ENCODE measurements around the gene MAGI3.

Gene MAGI3

DNA sequence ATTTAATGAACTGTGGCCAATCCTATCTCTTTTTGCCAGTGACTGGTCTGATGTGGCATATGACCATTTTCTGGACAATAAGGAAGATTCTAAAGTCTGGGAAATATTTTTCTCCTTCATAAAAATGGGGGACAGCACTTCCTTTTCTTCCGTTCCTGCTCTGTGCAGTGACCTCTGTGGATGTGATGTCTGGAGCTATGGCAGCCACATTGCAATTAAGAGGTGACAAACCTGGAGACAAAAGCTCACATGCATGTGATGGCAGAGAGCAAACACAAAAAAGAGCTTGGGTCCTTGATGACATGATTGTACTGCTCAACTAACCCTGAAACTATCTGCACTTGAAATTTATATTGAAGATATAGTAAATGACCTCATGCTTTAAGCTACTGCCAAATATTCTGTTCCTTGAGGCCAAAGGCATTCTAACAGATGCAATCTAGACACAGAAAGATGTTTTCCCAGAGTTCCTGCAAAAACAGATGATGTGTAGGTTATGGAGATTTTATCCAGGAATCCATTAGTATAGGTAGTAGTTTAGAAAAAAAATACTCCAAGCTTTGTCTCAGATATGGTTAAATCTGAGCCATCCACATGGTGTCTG, 2.2 kb upstream of the MAGI3 start:
- no peaks in the 10 kb centered on the region for H3K36me3 ChIP-seq (ENCODE audit: control insufficient read depth in 2 of 2, insufficient read depth in 1 of 2, low read length in 2 of 2)
- ChIA-PET POLR2A (interaction anchor here (1.6 kb wide), 1 partner anchor 8 kb away, joined by 5 read pairs; no protein-coding TSS in a partner anchor), CTCF (interaction anchor here (0.6 to 2.7 kb wide), 9 partner anchors 89 to 747 kb away, joined by 3 to 16 read pairs (median 4); no protein-coding TSS in a partner anchor)
- H3K27ac ChIP-seq (ENCODE audit: extremely low read depth, low read depth, low read length), result no peak overlapping the region
- no peaks in the 10 kb centered on the region for H3K9me3 ChIP-seq (ENCODE audit: control insufficient read depth, insufficient read depth, low read depth, low read length)
- H3K4me3 ChIP-seq (ENCODE audit: low read depth, low read length), result no peak overlapping the region
- H3K4me1 ChIP-seq (ENCODE audit: control insufficient read depth, insufficient read depth, low read length), result peaks cover 10% of the 10 kb centered on the region
- TF ChIP-seq SP3 (tag by site-specific recombination; IDR thresholded peaks at IDR 0.05) (no peak), ZNF670 (tag by site-specific recombination; IDR thresholded peaks at IDR 0.05; ENCODE audit: low read depth) (no peak), SP2 (tag by site-specific recombination; IDR thresholded peaks at IDR 0.05) (no peak), ZNF571 (tag by site-specific recombination; IDR thresholded peaks at IDR 0.05) (no peak), KLF7 (tag by site-specific recombination; IDR thresholded peaks at IDR 0.05; ENCODE audit: borderline replicate concordance) (no peak), SETDB1 (IDR thresholded peaks at IDR 0.05; ENCODE audit: insufficient read length, low read length) (peak; percentile 92), TCF7L2 (IDR thresholded peaks at IDR 0.05; ENCODE audit: borderline replicate concordance, low read depth, low read length) (no peak), ZNF76 (tag by site-specific recombination; IDR thresholded peaks at IDR 0.05; ENCODE audit: borderline replicate concordance, low read depth) (no peak), ZNF223 (tag by site-specific recombination; IDR thresholded peaks at IDR 0.05) (no peak), ZNF658 (tag by site-specific recombination; IDR thresholded peaks at IDR 0.05) (no peak), ZNF626 (tag by site-specific recombination; IDR thresholded peaks at IDR 0.05) (peak; percentile 57; the same call in 1 of the 2 replicates), GLIS1 (tag by site-specific recombination; IDR thresholded peaks at IDR 0.05) (no peak), TRIM28 (IDR thresholded peaks at IDR 0.05; ENCODE audit: borderline replicate concordance, low read length) (peak; percentile 65; the same call in 1 of the 2 replicates), ZNF561 (tag by site-specific recombination; IDR thresholded peaks at IDR 0.05; ENCODE audit: borderline replicate concordance) (no peak)
- TF ChIP-seq, protein P1, sequence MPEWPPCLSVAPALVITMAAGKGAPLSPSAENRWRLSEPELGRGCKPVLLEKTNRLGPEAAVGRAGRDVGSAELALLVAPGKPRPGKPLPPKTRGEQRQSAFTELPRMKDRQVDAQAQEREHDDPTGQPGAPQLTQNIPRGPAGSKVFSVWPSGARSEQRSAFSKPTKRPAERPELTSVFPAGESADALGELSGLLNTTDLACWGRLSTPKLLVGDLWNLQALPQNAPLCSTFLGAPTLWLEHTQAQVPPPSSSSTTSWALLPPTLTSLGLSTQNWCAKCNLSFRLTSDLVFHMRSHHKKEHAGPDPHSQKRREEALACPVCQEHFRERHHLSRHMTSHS (tag by site-specific recombination; IDR thresholded peaks at IDR 0.05), result no peak
- TF ChIP-seq, protein P2, sequence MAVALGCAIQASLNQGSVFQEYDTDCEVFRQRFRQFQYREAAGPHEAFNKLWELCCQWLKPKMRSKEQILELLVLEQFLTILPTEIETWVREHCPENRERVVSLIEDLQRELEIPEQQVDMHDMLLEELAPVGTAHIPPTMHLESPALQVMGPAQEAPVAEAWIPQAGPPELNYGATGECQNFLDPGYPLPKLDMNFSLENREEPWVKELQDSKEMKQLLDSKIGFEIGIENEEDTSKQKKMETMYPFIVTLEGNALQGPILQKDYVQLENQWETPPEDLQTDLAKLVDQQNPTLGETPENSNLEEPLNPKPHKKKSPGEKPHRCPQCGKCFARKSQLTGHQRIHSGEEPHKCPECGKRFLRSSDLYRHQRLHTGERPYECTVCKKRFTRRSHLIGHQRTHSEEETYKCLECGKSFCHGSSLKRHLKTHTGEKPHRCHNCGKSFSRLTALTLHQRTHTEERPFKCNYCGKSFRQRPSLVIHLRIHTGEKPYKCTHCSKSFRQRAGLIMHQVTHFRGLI (tag by site-specific recombination; IDR thresholded peaks at IDR 0.05), result no peak
- TF ChIP-seq, protein P3, sequence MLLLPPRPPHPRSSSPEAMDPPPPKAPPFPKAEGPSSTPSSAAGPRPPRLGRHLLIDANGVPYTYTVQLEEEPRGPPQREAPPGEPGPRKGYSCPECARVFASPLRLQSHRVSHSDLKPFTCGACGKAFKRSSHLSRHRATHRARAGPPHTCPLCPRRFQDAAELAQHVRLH (tag by site-specific recombination; IDR thresholded peaks at IDR 0.05), result peak; percentile 73
- TF ChIP-seq, protein P4, sequence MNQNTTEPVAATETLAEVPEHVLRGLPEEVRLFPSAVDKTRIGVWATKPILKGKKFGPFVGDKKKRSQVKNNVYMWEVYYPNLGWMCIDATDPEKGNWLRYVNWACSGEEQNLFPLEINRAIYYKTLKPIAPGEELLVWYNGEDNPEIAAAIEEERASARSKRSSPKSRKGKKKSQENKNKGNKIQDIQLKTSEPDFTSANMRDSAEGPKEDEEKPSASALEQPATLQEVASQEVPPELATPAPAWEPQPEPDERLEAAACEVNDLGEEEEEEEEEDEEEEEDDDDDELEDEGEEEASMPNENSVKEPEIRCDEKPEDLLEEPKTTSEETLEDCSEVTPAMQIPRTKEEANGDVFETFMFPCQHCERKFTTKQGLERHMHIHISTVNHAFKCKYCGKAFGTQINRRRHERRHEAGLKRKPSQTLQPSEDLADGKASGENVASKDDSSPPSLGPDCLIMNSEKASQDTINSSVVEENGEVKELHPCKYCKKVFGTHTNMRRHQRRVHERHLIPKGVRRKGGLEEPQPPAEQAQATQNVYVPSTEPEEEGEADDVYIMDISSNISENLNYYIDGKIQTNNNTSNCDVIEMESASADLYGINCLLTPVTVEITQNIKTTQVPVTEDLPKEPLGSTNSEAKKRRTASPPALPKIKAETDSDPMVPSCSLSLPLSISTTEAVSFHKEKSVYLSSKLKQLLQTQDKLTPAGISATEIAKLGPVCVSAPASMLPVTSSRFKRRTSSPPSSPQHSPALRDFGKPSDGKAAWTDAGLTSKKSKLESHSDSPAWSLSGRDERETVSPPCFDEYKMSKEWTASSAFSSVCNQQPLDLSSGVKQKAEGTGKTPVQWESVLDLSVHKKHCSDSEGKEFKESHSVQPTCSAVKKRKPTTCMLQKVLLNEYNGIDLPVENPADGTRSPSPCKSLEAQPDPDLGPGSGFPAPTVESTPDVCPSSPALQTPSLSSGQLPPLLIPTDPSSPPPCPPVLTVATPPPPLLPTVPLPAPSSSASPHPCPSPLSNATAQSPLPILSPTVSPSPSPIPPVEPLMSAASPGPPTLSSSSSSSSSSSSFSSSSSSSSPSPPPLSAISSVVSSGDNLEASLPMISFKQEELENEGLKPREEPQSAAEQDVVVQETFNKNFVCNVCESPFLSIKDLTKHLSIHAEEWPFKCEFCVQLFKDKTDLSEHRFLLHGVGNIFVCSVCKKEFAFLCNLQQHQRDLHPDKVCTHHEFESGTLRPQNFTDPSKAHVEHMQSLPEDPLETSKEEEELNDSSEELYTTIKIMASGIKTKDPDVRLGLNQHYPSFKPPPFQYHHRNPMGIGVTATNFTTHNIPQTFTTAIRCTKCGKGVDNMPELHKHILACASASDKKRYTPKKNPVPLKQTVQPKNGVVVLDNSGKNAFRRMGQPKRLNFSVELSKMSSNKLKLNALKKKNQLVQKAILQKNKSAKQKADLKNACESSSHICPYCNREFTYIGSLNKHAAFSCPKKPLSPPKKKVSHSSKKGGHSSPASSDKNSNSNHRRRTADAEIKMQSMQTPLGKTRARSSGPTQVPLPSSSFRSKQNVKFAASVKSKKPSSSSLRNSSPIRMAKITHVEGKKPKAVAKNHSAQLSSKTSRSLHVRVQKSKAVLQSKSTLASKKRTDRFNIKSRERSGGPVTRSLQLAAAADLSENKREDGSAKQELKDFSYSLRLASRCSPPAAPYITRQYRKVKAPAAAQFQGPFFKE (tag by site-specific recombination; IDR thresholded peaks at IDR 0.05; ENCODE audit: borderline replicate concordance), result no peak
- TF ChIP-seq, protein P5, sequence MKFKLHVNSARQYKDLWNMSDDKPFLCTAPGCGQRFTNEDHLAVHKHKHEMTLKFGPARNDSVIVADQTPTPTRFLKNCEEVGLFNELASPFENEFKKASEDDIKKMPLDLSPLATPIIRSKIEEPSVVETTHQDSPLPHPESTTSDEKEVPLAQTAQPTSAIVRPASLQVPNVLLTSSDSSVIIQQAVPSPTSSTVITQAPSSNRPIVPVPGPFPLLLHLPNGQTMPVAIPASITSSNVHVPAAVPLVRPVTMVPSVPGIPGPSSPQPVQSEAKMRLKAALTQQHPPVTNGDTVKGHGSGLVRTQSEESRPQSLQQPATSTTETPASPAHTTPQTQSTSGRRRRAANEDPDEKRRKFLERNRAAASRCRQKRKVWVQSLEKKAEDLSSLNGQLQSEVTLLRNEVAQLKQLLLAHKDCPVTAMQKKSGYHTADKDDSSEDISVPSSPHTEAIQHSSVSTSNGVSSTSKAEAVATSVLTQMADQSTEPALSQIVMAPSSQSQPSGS (tag by site-specific recombination; IDR thresholded peaks at IDR 0.05; ENCODE audit: low read depth), result peak; percentile 56; the same call in 1 of the 2 replicates
- TF ChIP-seq, protein P6, sequence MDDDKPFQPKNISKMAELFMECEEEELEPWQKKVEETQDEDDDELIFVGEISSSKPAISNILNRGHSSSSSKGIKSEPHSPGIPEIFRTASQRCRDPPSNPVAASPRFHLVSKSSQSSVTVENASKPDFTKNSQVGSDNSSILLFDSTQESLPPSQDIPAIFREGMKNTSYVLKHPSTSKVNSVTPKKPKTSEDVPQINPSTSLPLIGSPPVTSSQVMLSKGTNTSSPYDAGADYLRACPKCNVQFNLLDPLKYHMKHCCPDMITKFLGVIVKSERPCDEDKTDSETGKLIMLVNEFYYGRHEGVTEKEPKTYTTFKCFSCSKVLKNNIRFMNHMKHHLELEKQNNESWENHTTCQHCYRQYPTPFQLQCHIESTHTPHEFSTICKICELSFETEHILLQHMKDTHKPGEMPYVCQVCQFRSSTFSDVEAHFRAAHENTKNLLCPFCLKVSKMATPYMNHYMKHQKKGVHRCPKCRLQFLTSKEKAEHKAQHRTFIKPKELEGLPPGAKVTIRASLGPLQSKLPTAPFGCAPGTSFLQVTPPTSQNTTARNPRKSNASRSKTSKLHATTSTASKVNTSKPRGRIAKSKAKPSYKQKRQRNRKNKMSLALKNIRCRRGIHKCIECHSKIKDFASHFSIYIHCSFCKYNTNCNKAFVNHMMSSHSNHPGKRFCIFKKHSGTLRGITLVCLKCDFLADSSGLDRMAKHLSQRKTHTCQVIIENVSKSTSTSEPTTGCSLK (tag by site-specific recombination; IDR thresholded peaks at IDR 0.05), result no peak
- TF ChIP-seq, protein P7, sequence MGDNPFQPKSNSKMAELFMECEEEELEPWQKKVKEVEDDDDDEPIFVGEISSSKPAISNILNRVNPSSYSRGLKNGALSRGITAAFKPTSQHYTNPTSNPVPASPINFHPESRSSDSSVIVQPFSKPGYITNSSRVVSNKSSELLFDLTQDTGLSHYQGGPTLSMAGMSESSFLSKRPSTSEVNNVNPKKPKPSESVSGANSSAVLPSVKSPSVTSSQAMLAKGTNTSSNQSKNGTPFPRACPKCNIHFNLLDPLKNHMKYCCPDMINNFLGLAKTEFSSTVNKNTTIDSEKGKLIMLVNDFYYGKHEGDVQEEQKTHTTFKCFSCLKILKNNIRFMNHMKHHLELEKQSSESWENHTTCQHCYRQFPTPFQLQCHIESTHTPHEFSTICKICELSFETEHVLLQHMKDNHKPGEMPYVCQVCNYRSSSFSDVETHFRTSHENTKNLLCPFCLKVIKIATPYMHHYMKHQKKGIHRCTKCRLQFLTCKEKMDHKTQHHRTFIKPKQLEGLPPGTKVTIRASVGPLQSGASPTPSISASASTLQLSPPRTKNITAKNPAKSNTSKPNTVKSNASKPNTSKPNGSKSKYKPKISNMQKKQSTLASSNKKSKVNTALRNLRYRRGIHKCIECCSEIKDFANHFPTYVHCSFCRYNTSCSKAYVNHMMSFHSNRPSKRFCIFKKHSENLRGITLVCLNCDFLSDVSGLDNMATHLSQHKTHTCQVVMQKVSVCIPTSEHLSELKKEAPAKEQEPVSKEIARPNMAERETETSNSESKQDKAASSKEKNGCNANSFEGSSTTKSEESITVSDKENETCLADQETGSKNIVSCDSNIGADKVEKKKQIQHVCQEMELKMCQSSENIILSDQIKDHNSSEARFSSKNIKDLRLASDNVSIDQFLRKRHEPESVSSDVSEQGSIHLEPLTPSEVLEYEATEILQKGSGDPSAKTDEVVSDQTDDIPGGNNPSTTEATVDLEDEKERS (tag by site-specific recombination; IDR thresholded peaks at IDR 0.05), result peak; percentile 88
